ENCODE measurements around the gene ATP1B3.

ATP1B3 gene

GRCh38 chr3:141876381-141876890 is at the start of gene ATP1B3:
Gene ATP1B3, plus strand, starts transcription at chr3:141876643. Its CDS starts 159 bp downstream, at chr3:141876802.
- no peak for TF ChIP-seq CTCF (IDR thresholded peaks at IDR 0.05; ENCODE audit: borderline replicate concordance, control extremely low read depth, extremely low read depth, insufficient read depth, missing control alignments)
- in situ Hi-C loops (cut with MboI; ENCODE audit: low sequenced_read_pairs, unreplicated experiment) = loop anchor here (25.0 kb wide), 1 partner anchor 414 kb away; no protein-coding TSS in a partner anchor
- DNase-seq (ENCODE audit: low spot score) = peak; percentile 93

DNA sequence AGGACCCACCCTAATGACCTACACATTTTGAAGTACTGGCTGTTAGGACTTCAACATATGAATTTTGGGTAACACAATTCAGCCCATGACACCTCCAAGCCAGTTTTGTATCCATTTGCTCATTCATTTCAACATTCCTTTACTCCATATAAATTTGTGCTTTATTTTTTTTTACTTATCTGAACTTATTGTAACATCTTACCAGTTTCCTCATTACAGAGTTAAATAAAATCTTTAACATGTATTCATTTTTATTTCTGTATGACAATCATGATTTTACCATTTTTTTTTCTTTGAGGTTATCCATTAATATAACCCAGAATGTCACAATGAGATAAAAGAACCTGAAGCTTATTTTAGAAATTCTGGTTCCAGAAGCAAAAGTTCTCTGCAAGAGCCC is 48.0 kb upstream of the ATP1B3 start:
- in situ Hi-C loops (cut with MboI; ENCODE audit: low sequenced_read_pairs, unreplicated experiment) = no loop called here
- no peak for TF ChIP-seq CTCF (IDR thresholded peaks at IDR 0.05; ENCODE audit: borderline replicate concordance, control extremely low read depth, extremely low read depth, insufficient read depth, missing control alignments)
- no peak for DNase-seq (ENCODE audit: low spot score)

DNA sequence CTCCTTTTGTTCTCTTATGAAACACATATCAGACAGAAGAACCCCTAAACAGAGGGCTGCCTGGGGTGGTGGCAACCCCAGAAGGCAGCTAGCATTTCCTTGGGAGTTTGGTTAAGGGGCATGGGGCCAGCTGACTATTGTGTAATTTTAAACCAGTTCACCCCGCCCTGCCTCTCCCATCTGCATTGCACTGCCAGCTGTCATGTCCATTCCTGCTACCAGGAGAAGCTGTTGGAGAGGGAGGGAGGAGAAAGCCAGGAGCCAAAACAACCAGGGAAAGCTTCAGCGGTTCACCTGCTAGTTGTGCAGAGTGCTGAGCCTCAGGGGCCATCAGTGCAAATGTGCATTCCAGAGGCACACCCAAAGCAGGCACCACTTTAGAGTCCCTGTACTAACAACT is 47.6 kb upstream of the ATP1B3 start:
- in situ Hi-C loops (cut with MboI; ENCODE audit: low sequenced_read_pairs, unreplicated experiment) = no loop called here
- no peak for TF ChIP-seq CTCF (IDR thresholded peaks at IDR 0.05; ENCODE audit: borderline replicate concordance, control extremely low read depth, extremely low read depth, insufficient read depth, missing control alignments)
- DNase-seq (ENCODE audit: low spot score) = no peak

DNA sequence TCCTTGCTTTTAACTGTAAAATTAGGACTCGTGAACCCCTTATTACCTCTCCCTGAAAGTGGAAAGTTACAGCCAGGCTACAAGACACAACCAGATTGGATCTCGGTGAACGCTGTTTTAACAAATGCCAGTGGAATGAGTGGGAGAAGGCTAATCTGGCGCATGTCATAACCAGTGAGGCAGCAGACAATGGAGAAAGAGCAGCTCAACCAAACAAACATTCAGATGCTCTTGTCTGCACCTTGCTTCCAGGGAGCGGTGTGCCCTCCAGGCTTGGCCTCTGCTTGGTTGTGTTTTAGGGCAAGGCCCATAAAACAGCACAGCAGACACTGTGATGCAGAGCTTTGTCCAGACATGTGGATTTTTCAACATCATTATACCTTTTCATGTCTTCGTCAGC is 45.9 kb upstream of the ATP1B3 start:
- no peak for DNase-seq (ENCODE audit: low spot score)
- in situ Hi-C loops (cut with MboI; ENCODE audit: low sequenced_read_pairs, unreplicated experiment) = no loop called here
- no peak for TF ChIP-seq CTCF (IDR thresholded peaks at IDR 0.05; ENCODE audit: borderline replicate concordance, control extremely low read depth, extremely low read depth, insufficient read depth, missing control alignments)

DNA sequence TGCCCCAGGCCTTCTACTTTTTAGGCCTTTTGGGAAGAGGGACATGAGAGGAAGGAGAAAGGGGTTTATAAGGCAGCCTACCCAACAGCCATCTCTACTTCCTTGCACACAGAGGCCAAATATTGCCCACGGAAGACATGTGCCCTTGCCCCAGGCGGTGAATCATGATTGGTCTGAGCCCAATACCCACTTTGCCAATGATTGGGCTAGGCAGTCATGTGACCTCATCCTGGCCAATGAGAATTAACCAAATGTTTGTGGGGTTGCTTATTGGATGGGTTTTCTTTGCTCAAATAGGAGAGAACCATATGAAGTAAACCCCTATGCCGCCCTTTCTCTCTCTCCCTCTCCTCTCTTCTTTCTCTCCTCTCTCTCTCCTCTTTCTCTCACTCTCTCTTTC is 42.2 kb upstream of the ATP1B3 start:
- no peak for DNase-seq (ENCODE audit: low spot score)
- no peak for TF ChIP-seq CTCF (IDR thresholded peaks at IDR 0.05; ENCODE audit: borderline replicate concordance, control extremely low read depth, extremely low read depth, insufficient read depth, missing control alignments)
- in situ Hi-C loops (cut with MboI; ENCODE audit: low sequenced_read_pairs, unreplicated experiment) = no loop called here

DNA sequence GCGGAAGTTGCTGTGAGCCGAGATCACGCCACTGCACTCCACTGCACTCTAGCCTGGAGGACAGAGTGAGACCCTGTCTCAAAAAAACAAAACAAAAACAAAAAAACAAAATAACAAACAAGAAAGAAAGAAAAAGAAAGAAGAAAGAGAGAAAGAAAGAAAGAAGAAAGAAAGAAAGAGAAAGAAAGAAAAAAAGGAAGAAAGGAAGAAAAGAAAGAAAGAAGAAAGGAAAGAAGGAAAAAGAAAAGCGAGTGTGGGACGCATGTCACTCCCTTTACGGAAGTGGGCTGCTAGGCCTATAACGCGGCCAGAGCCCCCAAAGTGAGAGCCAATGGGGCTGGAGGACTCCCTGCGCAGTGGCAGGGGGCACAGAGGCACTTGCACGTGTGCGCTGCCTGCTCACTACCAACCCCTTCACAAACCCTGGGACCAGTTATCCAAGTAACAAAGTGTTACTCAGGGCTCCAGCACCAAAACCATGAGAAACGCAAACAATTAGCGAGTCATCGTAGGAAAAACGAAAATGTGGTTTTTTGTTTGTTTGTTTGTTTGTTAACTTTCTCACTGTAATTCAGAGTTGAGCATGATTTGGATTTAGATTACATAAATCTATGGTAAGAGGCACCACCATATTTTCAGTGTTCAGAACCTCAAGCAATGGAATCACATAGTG is 40.8 kb upstream of the ATP1B3 start:
- DNase-seq (ENCODE audit: low spot score) = no peak
- TF ChIP-seq CTCF (IDR thresholded peaks at IDR 0.05; ENCODE audit: borderline replicate concordance, control extremely low read depth, extremely low read depth, insufficient read depth, missing control alignments) = no peak
- in situ Hi-C loops (cut with MboI; ENCODE audit: low sequenced_read_pairs, unreplicated experiment) = no loop called here
